VCaP (cell line): ENCODE results near the gene COPZ2.
"Not testable (repeated sequence)": the region's sequence is repeated elsewhere in the genome, so short reads cannot be mapped to it uniquely, and the experiment has no call there.

ENCODE experiments used
- H3K27ac ChIP-seq: fragments of 450-650 bp; 2 replicates; pipeline ENCODE4 v1.5.1; 2017
- CTCF ChIP-seq: fragments of 450-650 bp; conservative IDR thresholded peaks from 2 replicates; pipeline ENCODE4 v1.5.1; 2017; ENCODE audit warnings: mild to moderate bottlenecking, moderate library complexity

Gene COPZ2

GRCh38 chr17:48006936-48007709, 30.5 kb downstream of the COPZ2 start:
- no peak for TF ChIP-seq CTCF
- no peak overlapping the region for H3K27ac ChIP-seq

GRCh38 chr17:48004983-48005382, 32.6 kb downstream of the COPZ2 start:
- no peak overlapping the region for H3K27ac ChIP-seq
- no peak for TF ChIP-seq CTCF

GRCh38 chr17:48003417-48004151, 34.0 kb downstream of the COPZ2 start:
- no peak overlapping the region for H3K27ac ChIP-seq
- no peak for TF ChIP-seq CTCF

- no peak overlapping the region for H3K27ac ChIP-seq
Measured at GRCh38 chr17:48002916-48003416, 34.6 kb downstream of the COPZ2 start.

GRCh38 chr17:48002266-48002915, 35.2 kb downstream of the COPZ2 start:
- no peak overlapping the region for H3K27ac ChIP-seq
- no peak for TF ChIP-seq CTCF

More at GRCh38 chr17:48002916-48003416, 34.6 kb downstream of the COPZ2 start:
- no peak for TF ChIP-seq CTCF

DNA sequence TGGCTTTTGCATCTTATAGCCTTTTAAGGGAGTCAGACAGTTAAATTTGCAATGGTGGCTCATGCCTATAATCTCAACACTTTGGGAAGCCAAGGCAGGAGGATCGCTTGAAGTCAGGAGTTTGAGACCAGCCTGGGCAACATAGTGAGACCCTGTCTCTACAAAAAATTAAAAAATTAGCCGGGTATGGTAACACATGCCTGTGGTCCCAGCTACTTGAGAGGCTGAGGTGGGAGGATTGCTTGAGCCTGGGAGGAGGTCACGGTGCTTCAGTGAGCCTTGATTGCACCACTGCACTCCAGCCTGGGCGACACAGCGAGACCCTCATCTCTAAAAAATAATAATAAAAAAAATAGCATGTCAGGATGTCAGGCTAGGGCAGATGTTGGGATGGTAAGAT, 35.9 kb downstream of the COPZ2 start:
- H3K27ac ChIP-seq = not testable (repeated sequence)

GRCh38 chr17:48001197-48001596, 36.4 kb downstream of the COPZ2 start:
- no peak overlapping the region for H3K27ac ChIP-seq
- TF ChIP-seq CTCF = no peak
